GM18519 (cell line): ENCODE results near the gene RNASE7.

Experiments used
- ATAC-seq: cut with Tn5 transposase; IDR thresholded peaks from one replicate; pipeline ENCODE4 v1.9.1; 2021; ENCODE audit warnings: mild to moderate bottlenecking, moderate library complexity; ENCODE audit not compliant: unreplicated experiment, low FRiP score

RNASE7 gene

GRCh38 chr14:21022686-21023085 lies 19.5 kb upstream of the RNASE7 start:
- no peak for ATAC-seq

GRCh38 chr14:21023174-21023573 lies 19.0 kb upstream of the RNASE7 start:
- no peak for ATAC-seq

DNA sequence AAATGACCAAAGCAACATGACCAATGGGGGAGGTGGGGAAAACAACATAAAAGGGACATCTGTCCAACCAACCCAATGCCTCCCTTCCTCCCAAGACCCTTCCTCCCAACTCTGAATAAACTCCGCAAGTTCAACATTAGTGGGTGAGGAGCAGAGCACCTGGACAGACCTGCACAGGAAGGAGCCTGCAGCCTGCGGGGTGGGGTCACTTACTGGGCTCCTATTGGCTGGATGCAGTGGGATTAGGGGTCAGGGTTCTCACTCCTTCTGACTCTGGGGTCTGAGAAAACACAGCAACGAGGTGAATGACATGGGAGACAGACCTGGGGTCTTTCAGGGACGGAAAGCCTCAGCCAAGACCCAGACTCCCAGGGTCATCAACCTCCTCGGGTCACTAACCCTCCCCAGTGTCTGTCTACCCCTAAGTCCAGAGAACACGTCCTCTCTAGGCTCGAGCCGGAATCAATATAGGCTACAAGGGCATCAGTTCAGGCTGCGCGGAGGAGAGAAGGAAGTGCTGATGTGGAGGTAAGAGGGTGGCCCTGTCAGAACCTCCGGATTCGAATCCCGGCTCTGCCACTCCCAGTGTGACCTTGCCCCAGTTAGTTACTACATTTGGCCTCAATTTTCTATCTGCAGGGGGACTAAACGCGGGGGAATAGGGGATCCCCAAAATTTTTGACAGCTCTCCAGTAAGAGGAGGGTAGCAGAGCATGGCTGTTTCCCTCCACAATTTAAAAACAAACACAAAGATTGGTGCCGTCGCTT lies 18.2 kb upstream of the RNASE7 start:
- ATAC-seq: no peak

GRCh38 chr14:21024585-21025370 lies 17.4 kb upstream of the RNASE7 start, which contains the start of gene NDRG2:
TSS of gene NDRG2 (minus strand) at chr14:21025061. CDS start at chr14:21023315, 1,746 bp downstream.
- no peak for ATAC-seq

DNA sequence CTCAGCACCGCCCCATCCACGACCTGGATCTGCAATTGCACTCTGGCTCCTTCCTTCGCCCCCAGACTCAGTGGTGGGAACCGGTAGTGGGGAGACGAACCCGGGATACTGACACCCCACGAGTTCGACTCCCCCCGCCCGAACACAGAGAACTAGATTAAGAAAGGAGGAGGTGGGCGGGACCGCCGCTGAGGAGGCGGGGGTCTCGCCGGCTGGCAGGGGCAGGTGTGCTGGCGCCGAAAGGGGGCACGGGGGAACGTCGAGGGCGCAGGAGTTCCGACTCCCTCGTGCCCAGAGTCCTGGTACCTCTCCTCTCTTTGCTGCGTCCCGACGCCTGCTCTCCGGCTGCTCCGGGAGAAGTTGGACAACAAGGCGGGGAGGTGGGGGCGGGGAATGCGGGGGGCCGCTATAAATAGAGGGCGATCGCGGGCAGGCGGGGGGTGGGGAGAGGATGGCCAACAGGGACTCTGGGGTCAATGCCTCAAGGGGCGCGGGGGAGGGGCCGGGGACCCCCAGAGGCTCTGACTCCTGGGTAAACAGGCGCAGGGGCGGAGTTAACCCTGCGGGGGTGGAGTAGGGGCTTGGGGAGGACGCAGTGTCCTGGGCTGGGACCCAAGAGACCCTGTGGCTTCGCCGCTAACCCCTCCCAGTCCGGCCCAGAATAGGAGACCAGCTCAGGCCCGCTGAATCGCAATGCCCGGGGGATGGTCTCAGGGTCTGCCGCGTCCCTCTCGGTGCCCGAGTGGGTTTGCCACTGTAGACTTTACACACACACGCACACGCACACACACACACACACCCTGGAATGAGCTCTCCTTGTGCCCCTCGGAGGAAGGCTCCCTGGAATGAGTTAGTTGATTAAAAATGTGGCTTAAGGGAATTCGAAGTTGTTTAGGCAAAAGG lies 16.5 kb upstream of the RNASE7 start:
- no peak for ATAC-seq

- no peak for ATAC-seq
Observed at GRCh38 chr14:21026274-21026987, 15.7 kb upstream of the RNASE7 start.

- ATAC-seq: no peak
Observed at GRCh38 chr14:21026988-21027315, 15.2 kb upstream of the RNASE7 start.

GRCh38 chr14:21029917-21030316 lies 12.2 kb upstream of the RNASE7 start, which contains the start of gene TPPP2:
TSS of gene TPPP2 (plus strand) at chr14:21030217. CDS start at chr14:21030582, 365 bp downstream.
- ATAC-seq: no peak

- ATAC-seq: no peak
Observed at GRCh38 chr14:21030531-21030930, 11.6 kb upstream of the RNASE7 start.

DNA sequence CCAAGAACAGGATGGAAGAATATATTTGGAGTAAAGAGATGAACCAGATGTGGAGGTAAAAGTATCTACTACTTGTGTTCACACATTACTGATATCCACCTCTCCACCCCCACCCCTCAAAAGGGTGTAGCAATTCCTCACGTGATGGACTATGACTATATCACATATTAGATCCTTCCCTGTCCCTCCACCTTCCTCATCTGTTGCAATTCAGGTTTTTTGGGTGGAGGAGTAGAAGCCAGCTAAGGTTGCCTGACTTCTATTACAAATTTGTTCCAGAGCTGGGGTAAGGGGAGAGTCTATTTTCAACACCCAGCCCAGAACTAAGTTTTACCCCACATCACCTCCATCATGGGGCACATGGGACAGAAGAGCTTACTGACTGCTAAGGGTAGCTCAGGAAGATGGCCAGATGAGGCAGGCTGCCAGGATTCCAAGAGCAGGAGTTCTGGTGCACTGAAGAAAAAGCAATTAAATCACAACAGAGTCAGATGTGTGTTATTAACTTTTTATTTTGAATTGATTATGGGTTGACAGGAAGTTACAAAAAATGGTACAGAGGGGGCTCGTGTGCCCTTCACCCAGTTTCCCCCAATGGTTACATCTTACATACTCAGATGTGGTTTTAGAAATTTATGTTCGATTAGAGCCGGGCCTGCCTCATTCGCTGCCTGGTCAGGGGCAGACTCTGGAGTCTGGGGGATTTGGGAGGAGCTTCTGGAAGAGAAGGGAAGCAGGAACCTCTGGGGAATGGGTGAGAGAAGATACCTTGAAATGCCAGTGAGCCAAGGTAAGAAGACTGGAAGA lies 9.6 kb upstream of the RNASE7 start:
- no peak for ATAC-seq

GRCh38 chr14:21033133-21033698 lies 8.9 kb upstream of the RNASE7 start:
- no peak for ATAC-seq

- ATAC-seq: no peak
Observed at GRCh38 chr14:21034707-21035106, 7.5 kb upstream of the RNASE7 start, which contains the start of gene RNASE13. TSS of gene RNASE13 (minus strand) at chr14:21034807. CDS start at chr14:21034288, 519 bp downstream.

DNA sequence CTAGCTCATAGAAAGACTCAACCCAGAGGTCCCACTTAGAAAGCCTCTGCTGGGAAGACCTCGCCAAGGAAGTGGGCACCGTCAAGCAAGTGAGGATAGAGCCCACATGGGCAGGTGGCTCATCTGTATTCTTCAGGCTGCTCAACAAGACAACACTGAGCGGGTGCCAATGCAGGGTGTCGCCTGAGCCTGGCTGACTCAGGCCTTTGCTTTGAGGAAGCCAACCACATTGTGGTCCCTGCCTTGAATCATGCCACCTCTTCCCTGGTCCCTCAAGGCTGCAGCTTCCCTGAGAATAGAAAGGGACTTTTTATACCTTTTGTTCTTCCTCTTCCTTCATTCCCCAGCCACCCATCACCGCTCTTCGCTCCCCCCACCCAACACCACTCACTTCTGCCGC lies 5.4 kb upstream of the RNASE7 start:
- ATAC-seq: no peak

- no peak for ATAC-seq
Observed at GRCh38 chr14:21037156-21037555, 5.0 kb upstream of the RNASE7 start.

DNA sequence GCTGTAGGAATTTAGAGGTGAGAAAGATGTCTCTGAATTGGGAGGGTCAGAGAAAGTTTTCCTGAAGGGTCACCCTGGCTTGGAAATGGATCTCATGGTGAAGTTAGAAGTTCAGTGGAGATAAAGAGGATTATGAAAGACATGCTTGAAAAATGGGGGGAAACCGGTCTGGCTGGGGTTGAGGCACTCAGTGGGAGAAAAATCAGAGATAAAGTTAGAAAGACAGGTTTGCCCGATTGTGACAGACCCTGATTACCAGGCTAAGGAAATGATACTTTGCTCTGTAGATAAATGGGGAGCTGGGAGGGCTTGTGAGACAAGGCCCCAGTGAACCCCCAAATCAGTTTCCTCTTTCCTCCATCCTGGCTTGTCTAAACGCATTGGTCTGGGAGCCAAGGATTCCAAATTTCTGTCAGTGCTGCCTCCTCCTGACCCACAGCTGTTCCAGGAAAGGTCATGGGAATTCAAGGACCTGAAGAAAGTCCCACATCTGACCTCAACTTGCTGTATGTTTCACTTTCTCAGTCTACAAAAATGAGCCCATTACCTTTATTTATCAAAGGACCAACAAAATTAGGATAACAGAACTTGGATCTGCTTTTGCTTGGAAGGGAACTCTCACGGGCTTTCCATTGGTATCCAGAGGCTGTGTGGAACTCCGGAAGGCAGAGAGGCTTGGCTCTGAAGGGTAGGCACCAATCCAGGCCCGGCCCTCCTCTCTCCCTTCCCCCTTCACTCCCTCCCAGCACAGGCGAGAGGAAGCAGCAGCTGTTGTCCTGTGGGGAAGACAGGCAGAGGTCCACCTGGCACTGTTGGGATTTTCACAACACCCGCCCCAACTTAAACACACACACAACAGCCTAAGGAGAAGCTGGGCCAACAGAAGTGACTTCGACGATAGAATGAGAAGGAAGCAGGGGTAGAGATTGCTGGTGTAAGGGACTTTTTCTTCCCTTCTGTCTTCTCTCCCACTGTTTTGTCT lies 3.4 kb upstream of the RNASE7 start:
- ATAC-seq: no peak

GRCh38 chr14:21039585-21040369 lies 2.4 kb upstream of the RNASE7 start:
- ATAC-seq: no peak

DNA sequence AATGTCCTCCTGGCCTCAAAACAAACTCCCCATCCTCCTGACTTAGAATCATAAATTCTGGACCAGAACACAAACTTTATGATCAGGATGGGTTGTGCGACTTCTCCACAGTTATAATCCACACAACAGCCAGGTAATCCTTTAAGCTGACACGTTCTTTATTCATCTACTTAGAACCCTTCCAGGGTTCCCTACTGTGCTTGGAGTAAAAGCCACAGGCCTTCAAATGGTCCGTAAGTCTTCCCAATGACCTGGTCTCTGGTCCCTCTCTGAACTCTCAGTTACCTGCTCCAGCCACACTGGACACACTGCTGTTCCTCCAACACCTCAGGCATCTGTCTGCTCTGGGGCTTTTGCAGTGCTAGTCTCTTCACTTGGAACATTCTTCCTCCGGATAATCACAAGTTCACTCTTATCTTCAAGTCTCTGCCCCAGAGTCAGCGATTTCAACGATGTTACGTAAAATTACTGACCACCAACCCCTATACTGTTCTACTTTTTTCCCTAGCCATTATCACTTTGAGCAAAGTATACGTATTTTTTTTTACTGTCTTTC lies 1.7 kb upstream of the RNASE7 start:
- ATAC-seq: no peak
